ENCODE results near the gene LANCL2. TPM values are rescaled to one million over a fixed set of nuclear protein-coding genes. Genes with fewer than 3 reads are reported as not detected.

Gene LANCL2
- total RNA-seq, 4 donors from 2014 or later, result 16.9 to 59.3 (median 34.5) TPM

- DNase-seq, result peak in 1 of 3 donors; percentile 36
- H3K27me3 ChIP-seq, result no peaks in the 10 kb centered on the region
- peaks cover 0 to 5% (median 0%) of the 10 kb centered on the region in 3 donors for H3K36me3 ChIP-seq
- H3K4me1 ChIP-seq, result no peaks in the 10 kb centered on the region
- TF ChIP-seq CTCF (IDR thresholded peaks at IDR 0.05) (no peak), POLR2A (IDR thresholded peaks at IDR 0.05) (no peak)
- no peak overlapping the region for H3K4me3 ChIP-seq
- H3K27ac ChIP-seq, result no peak overlapping the region
- no peaks in the 10 kb centered on the region for H3K9me3 ChIP-seq
These were observed 116.0 kb downstream of the LANCL2 start for GRCh38 chr7:55481155-55481554.

- TF ChIP-seq POLR2A (IDR thresholded peaks at IDR 0.05), result no peak
- TF ChIP-seq CTCF (IDR thresholded peaks at IDR 0.05), result no peak
- no peaks in the 10 kb centered on the region for H3K9me3 ChIP-seq
- H3K4me1 ChIP-seq, result no peaks in the 10 kb centered on the region
- no peaks in the 10 kb centered on the region for H3K27me3 ChIP-seq
- no peak overlapping the region for H3K27ac ChIP-seq
- H3K36me3 ChIP-seq, result peaks cover 0 to 19% (median 0%) of the 10 kb centered on the region in 3 donors
- no peak overlapping the region for H3K4me3 ChIP-seq
- DNase-seq, result peak in 2 of 3 donors; percentile 13 to 42
These were observed 117.9 kb downstream of the LANCL2 start for GRCh38 chr7:55483046-55483445.

Other genes with a start within 250 kb of the LANCL2 start
- gene VOPP1, start 207.2 kb downstream of the LANCL2 start, total RNA-seq, result 10 to 100 TPM; 63.9 to 79.2 (median 72.4) TPM